HG03439 (cell line): ENCODE data around the gene STAG3.
"Not testable (repeated sequence)": the region's sequence is repeated elsewhere in the genome, so short reads cannot be mapped to it uniquely, and the experiment has no call there.

Experiments used
- ATAC-seq: cut with Tn5 transposase; IDR thresholded peaks from one replicate; pipeline ENCODE4 v1.9.1; 2021; ENCODE audit warnings: mild to moderate bottlenecking, moderate library complexity; ENCODE audit not compliant: unreplicated experiment

The STAG3 gene

DNA sequence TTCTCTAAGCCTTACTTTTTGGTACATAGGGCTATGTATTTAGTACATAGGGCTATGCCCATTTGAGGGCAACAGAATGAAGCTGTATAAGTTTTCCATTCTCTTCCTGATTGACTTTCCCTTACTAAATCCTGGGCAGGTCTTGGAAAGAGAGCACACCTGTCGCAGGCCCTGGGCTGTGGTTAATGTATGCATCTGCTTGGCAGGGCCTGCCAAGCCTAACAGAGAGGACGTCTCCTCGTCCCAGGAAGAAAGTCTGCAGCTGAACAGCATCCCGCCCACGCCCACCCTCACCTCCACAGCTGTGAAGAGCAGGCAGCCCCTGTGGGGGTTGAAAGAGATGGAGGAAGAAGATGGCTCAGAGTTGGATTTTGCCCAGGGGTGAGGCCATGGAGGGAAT, 33.1 kb downstream of the STAG3 start:
- ATAC-seq: no peak

DNA sequence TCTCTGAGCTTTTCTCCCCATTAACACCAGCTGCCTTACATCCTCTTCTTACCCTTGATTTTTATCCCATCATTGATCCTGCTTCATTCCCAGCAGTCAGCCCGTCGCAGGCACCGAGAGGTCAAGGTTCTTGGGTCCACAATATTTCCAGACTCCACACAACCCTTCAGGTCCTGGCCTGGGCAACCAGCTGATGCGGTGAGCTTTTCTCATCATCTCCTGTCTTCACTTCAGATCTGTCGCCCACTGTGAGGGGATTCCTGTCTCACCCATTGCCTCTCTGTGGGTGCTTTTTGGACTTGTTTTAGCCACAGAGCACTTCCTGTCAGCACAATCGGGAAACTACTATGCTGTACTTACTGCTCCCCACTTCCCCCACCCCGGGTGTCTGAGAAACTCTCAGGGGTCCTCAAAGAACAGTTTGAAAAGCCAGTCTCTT, 33.6 kb downstream of the STAG3 start:
- no peak for ATAC-seq

DNA sequence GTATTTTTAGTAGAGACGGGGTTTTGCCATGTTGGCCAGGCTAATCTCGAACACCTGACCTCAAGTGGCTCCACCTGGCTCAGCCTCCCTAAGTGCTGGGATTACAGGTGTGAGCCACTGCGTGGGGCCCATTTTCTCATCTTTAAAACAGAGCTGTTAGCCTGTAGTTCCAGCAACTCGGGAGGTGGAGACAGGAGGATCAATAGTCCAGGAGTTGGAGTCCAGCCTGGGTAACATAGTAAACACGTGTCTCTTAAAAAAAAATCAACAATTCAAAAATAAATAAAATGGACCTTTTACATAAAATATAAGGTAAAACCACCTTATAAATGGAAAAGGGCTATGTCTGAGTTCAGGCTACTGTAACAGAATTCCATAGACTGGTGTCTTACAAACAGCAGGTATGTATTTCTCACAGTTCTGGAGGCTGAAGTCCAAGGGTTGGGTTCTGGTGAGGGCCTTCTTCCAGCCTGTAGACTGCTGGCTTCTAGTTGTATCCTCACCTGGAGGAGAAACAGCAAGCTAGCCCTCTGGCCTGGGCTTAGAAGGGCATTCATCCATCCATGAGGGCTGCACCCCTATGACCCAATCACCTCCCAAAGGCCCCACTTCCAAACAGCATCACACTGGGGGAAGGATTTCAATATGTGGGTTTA, 35.0 kb downstream of the STAG3 start:
- no peak for ATAC-seq

DNA sequence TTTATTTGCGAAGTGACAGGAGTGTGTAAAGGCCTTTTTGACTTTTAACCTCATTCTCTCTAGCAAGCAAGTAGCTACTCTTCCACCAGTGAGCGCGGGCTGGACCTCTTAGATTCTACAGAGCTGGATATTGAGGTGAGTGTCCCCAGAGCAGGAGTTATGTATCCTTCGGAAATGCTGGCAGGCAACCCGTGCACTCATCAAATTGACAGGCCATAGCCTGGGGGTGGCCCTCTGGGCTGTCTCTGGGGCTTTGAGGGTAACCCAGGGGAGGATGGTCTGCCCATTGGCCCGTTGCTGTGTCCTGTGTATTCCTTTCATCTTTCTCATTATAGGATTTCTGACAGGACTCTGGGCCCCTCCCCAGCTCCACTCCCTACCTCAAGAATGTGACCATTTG, 36.0 kb downstream of the STAG3 start:
- ATAC-seq: no peak

DNA sequence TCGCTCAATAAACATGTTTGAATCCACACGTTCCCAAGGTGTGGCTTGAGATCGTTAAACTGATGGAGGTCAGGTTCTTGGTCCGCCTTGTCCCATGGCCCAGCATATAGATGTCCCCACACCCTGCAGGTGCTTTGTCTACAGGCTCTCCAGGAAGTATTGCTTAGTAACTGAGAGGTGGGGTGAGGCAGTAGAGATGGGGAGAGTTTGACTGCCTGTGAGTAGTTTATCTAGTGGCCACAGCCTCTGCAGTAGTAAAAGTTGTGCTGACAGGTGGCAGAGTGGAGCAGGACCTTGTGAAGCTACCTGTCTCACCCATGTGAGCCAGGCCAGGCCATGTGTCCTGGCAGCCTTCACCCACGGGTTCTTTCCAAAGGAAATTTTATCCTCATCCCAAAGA, 36.6 kb downstream of the STAG3 start:
- not testable (repeated sequence) for ATAC-seq

DNA sequence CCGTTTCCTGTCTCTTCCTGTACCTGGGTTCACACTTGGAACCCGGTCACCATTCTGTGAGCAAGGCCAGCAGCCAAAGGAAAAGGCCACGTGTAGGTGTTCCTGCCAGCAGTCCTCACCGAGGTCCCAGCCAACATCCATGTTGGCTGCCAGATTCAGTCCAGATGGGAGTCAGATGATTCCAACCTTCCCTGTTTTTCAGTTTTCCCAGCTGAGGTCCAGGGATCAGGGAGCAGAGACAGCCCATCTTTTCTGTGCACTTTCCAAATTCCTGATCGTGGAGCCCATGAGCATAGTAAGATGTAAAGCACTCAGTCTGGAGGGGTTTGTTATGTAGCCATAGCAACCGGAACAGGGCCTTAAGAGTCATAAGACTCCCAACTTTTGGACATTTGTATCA, 38.2 kb downstream of the STAG3 start:
- no peak for ATAC-seq

DNA sequence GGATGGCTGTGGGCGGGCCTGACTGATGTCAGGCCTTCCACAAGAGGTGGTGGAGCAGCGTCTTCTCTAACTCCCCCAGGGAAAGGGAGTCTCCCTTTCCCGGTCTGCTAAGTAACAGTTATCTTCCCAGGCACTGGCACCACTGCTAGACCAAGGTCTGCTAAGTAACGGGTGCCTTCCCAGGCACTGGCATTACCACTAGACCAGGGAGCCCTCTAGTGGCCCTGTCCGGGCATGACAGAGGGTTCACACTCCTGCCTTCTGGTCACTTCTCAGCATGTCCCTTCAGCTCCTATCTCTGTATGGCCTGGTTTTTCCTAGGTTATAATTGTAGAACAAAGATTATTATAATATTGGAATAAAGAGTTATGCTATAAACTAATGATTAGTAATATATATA, 40.2 kb downstream of the STAG3 start:
- peak; percentile 21 for ATAC-seq

DNA sequence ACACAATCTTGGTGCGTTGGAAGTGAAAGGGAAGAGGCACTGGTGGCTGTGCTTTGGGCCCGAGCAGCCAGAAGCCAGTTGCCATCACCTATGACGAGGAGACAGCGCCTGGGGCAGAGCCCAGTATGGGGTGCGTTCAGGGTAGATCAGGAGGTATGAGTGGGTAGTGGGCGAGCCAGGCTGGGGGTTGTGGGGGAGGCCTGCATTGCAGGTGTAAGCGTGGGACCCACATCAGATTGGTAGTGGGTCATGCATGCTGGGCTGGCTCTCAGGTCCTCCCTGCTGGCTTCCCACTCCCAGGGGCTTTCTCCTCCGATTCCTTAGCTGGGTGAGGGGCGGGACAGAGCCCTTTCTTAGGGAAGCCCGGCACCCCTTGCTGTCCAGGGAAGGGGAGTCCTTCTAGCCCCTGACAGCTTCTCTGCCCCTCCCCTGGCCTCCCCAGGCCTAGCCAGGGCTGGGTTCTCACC, 41.6 kb downstream of the STAG3 start:
- no peak for ATAC-seq

DNA sequence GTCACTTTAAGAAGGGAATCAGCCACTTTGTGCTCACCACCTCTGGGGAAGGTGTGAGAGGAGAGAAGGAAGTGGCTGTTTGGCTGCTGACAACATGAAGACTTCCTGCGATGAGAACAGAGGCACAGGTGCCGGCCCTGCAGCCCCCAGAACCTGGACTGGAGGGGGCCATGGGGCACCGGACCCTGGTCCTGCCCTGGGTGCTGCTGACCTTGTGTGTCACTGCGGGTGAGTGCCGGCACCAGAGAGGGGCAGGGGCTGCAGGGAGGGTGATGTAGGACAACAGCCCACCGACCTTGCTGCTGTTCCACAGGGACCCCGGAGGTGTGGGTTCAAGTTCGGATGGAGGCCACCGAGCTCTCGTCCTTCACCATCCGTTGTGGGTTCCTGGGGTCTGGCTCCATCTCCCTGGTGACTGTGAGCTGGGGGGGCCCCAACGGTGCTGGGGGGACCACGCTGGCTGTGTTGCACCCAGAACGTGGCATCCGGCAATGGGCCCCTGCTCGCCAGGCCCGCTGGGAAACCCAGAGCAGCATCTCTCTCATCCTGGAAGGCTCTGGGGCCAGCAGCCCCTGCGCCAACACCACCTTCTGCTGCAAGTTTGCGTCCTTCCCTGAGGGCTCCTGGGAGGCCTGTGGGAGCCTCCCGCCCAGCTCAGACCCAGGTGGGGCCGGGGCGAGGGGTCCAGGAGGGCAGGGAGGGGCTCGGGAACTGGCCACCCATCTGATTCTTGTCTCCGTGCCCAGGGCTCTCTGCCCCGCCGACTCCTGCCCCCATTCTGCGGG, 42.3 kb downstream of the STAG3 start, which contains the start of gene PVRIG:
Gene PVRIG (plus strand): TSS at position 149 of the 785 bp plus-strand sequence. CDS start 22 bp downstream, at position 171.
- not testable (repeated sequence) for ATAC-seq

DNA sequence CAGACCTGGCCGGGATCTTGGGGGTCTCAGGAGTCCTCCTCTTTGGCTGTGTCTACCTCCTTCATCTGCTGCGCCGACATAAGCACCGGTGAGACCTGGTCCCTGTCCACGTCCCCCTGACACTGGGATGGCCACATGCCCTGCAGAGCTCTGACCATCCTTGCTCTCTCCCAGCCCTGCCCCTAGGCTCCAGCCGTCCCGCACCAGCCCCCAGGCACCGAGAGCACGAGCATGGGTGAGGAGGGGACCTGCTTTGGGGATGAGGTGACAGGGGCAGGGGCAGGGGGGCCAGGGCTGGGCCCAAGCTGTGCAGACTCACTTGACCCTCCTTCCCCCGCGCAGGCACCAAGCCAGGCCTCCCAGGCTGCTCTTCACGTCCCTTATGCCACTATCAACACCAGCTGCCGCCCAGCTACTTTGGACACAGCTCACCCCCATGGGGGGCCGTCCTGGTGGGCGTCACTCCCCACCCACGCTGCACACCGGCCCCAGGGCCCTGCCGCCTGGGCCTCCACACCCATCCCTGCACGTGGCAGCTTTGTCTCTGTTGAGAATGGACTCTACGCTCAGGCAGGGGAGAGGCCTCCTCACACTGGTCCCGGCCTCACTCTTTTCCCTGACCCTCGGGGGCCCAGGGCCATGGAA, 43.0 kb downstream of the STAG3 start:
- ATAC-seq: peak; percentile 9

DNA sequence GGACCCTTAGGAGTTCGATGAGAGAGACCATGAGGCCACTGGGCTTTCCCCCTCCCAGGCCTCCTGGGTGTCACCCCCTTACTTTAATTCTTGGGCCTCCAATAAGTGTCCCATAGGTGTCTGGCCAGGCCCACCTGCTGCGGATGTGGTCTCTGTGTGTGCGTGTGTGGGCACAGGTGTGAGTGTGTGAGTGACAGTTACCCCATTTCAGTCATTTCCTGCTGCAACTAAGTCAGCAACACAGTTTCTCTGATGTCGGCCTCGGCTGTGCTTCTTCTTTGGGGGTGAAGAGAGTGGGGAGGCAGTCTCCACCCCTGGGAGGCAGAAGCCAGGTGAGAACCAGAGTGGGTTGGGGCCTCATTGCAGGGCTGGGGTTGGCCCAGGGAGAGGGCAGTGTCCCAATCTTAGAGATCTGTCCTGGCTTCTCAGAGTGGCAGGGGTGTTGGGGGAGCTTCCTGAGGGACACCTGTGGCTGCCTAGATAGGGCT, 43.6 kb downstream of the STAG3 start:
- ATAC-seq: peak; percentile 36

DNA sequence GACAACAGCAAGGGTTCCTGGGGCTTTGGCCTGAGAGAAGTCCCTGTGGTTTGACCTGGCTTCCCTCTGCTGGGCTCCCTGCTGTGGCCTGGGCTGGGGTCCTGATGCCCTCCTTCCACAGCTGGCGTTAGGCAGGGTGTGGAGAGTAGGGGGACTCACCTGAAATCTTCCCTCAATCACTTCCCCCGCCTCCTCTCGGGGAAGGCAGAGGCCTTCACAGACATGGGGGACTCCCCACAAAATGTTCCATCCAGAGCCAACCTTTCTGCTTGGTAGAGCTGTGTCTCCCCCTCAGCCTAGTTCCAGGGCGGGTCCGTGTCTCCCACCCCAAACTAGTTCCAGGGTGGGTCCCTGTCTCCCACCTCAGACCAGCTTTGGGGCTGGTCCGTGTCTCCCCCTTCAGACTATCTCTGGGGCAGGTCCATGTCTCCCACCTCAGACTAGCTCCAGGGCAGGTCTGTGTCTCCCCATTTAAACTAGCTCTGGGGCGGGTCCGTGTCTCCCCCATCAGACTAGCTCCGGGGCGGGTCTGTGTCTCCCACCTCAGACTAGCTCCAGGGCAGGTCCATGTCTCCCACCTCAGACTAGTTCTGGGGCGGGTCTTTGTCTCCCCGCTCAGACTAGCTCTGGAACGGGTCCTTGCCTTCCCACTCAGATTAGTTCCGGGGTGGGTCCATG, 44.2 kb downstream of the STAG3 start:
- ATAC-seq: no peak

DNA sequence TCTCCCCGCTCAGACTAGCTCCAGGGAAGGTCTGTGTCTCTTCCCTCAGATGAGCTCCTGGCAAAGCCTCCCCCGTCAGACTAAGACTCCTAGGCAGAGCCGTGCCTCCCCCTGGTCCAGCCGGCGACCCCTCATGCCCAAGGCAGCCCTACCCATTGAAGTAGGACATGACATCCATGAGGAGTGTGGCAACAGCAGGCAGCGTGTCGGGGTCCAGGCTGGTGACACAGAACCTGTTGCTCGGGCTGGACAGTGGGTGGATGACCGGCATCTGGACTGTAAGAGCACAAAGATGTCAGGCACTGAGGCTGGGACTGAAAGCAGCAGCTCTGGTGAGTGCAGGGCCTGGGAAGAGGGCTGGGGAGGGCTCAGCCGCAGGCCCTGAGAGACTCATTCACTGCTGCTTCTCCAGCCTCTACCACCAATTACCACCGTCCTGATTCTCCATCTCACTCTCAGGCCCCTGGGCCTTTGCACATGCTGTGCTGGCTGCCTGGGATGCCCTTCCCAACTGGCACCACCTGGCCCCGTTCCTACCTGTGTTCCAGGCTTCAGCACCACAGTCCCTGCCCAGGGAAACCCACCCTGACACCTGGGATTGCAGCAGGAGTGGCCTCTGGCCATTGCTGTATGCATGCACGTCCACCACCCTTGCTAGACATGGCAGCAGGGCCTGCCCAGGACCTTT, 44.9 kb downstream of the STAG3 start:
- no peak for ATAC-seq

DNA sequence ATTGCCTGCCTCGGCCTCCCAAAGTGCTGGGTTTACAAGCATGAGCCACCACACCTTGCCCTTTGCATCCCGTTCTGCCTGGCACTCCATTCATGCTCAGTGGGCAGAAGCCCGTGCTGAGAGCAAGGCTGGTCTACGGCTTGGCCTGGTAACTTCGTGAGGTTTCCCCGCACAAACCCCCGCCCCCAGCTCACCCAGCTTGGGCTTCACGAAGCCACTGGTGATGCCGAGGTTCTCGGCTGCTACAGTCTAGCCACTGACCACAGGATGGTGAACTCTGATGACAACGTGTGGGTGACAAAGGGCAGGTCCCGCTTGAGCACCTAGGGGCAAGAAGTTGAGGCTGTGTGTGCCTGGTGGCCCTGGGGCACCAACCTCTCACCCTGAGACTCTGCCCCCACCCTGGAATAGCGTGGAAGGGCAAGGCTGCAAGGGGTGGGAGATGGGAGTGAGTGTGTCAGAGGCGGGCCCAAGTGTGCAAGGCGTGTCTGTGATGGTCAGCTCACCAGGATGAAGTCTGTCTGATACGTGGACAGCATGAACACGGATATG, 45.7 kb downstream of the STAG3 start:
- ATAC-seq: not testable (repeated sequence)

DNA sequence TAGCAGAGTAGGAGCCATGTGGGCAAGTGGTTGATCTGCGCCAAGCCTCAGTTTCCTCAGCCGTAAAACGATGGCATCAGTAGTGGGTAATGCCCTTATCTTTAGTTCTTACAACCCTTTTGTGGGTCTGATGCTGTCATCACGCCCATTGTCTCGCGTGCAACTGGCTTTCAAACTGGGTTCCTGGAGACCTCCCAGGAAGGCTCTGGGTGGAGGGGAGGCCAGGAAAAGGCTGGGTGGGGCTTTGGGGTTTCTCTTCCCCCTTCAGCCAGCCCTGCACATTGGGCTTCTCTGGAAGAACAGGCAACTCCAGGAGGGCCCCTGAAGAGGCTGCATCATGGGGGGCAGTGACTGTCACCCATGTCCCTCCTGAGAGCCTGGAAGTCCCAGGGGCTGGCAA, 47.2 kb downstream of the STAG3 start:
- ATAC-seq: not testable (repeated sequence)

DNA sequence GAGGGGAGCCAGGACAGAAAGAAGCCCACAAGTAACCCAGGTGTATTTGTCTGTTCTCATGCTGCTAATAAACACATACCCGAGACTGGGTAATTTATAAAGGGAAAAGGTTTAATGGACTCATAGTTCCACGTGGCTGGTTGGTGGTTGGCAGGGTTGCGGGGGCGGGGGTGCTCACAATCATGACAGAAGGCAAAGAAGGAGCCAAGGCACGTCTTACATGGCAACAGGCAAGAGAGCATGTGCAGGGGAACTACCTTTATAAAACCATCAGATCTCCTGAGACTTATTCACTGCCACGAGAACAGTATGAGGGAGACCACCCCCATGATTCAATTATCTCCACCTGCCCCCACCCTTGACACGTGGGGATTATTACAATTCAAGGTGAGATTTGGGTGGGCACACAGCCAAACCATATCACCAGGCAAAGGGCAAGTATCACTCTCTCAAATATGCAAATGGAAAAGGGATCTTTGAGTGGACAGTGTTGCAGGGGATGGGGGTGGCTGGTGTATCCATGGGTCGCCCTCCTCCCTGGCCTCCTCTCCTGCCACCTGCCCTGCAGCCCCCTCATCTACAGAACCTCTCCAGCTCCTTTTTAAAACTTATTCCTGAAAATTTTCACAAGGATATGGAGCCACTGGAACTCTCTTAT, 57.1 kb downstream of the STAG3 start:
- ATAC-seq: not testable (repeated sequence)

DNA sequence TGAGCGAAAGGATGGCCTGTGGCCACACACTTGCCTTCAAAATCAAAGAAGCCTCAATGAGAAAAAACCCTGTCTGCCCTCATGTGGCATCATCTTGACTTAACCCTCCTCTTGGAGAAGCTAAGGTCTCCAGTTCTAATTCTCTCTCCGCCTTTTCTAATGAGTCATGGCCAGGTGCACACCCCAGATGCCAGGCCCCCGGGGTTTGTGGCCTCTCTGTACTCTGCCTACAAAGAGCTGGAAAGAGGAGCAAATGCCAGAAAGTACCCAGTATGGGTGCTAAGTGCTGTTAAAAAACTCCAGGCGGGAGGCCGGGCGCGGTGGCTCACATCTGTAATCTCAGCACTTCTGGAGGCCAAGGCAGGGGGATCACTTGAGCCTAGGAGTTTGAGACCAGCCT, 62.3 kb downstream of the STAG3 start:
- not testable (repeated sequence) for ATAC-seq

DNA sequence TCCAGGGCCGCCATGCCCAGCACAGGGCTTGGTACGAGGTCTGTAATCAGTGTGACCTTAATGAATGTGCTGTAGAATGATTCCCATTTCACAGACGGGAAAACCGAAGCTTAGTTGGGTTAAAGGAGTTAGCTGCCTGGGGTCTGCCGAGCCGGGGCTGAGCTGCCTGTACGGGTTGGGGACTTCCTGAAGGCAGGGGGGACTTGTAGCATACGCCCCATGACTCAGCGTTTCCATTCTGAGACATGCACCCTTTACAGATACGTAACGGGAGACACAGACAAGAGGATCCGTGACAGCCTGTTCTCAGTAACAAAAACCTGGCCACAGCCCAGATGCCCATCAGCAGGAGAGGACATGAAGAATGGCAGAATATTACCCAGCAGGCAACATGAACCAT, 65.7 kb downstream of the STAG3 start:
- peak; percentile 59 for ATAC-seq

DNA sequence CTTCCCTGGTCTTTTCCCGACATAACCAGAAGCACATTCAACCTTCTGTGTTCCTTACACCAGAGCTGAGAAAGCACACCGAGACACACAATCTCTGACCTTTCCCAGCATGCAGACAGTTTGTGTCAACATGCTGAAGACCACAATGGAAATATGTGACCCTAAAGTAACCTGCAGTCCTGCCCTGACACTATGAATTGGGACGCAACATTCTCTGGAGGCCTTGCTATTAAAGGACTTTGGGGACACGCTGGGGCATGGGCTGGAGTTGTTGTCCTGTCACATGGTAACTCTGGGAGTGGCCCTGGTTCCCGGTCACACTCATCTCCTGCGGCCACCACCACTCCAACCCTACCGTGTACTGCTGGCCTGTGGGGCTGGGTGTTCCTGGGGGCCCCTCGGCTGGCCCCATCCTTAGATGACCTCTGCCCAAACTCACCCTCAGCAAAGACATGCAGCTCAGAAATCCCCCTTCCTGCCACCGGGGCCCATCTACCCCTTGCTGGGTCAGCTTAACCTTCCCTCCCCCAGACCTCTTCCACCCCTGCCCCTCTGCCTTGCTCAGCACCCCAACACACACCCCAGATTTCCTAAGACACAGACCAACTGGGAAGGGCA, 67.4 kb downstream of the STAG3 start:
- ATAC-seq: not testable (repeated sequence)
